GM23248 (cell line): ENCODE results near the gene DNAJC2. TPM values are rescaled to one million over a fixed set of nuclear protein-coding genes. Genes with fewer than 3 reads are reported as not detected.

ENCODE experiments used
- DNase-seq: peaks from one replicate; pipeline ENCODE4 v3.0.0-alpha.2; 2015
- H2AFZ ChIP-seq: fragments of 200-600 bp; sonication (generic); 2 replicates; pipeline ENCODE4 v1.6.1; 2016; ENCODE audit warnings: antibody characterized with exemption
- H3F3A ChIP-seq: fragments of 200-600 bp; sonication (generic); 2 replicates; pipeline ENCODE4 v1.6.1; 2016; ENCODE audit warnings: mild to moderate bottlenecking, antibody characterized with exemption, mixed run types; ENCODE audit not compliant: insufficient read depth
- H3K27ac ChIP-seq: fragments of 200-600 bp; sonication (generic); 2 replicates; pipeline ENCODE4 v1.5.1; 2016; ENCODE audit warnings: mild to moderate bottlenecking
- H3K27me3 ChIP-seq: fragments of 200-600 bp; sonication (generic); replicated peaks from 2 replicates; pipeline ENCODE4 v1.6.1; 2016; ENCODE audit warnings: mild to moderate bottlenecking; ENCODE audit not compliant: insufficient read depth
- H3K36me3 ChIP-seq: fragments of 200-600 bp; sonication (generic); 2 replicates; pipeline ENCODE4 v1.6.1; 2016; ENCODE audit warnings: low read depth, mild to moderate bottlenecking
- H3K4me1 ChIP-seq: fragments of 200-600 bp; sonication (generic); 2 replicates; pipeline ENCODE4 v1.6.1; 2016; ENCODE audit warnings: mild to moderate bottlenecking; ENCODE audit not compliant: insufficient read depth
- H3K4me2 ChIP-seq: fragments of 200-600 bp; sonication (generic); one replicate; pipeline ENCODE4 v1.6.1; 2016; ENCODE audit warnings: mild to moderate bottlenecking; ENCODE audit not compliant: unreplicated experiment
- H3K4me3 ChIP-seq: fragments of 200-600 bp; sonication (generic); 2 replicates; pipeline ENCODE4 v1.5.1; 2016; ENCODE audit warnings: mild to moderate bottlenecking
- H3K79me2 ChIP-seq: fragments of 200-600 bp; sonication (generic); 2 replicates; pipeline ENCODE4 v1.6.1; 2016; ENCODE audit warnings: mild to moderate bottlenecking; ENCODE audit not compliant: insufficient read depth
- H3K9ac ChIP-seq: fragments of 200-600 bp; sonication (generic); 2 replicates; pipeline ENCODE4 v1.6.1; 2016; ENCODE audit warnings: mild to moderate bottlenecking
- H3K9me2 ChIP-seq: fragments of 200-600 bp; sonication (generic); 2 replicates; pipeline ENCODE4 v1.6.1; 2016; ENCODE audit warnings: mixed run types, mild to moderate bottlenecking, moderate library complexity; ENCODE audit not compliant: insufficient read depth
- H3K9me3 ChIP-seq: fragments of 200-600 bp; sonication (generic); one replicate; pipeline ENCODE4 v1.6.1; 2017; ENCODE audit warnings: low read depth
- H4K20me1 ChIP-seq: fragments of 200-600 bp; sonication (generic); 2 replicates; pipeline ENCODE4 v1.6.0; 2016; ENCODE audit not compliant: insufficient read depth
- EZH2 ChIP-seq: fragments of 200-600 bp; sonication (generic); IDR thresholded peaks from 2 replicates; pipeline ENCODE4 v1.6.1; 2018; ENCODE audit warnings: antibody characterized with exemption, mild to moderate bottlenecking; ENCODE audit not compliant: insufficient read depth, poor library complexity, severe bottlenecking
- EZH2phosphoT487 ChIP-seq: fragments of 200-600 bp; sonication (generic); IDR thresholded peaks from 2 replicates; pipeline ENCODE4 v1.6.1; 2018; ENCODE audit warnings: antibody characterized with exemption, moderate library complexity, mild to moderate bottlenecking, low read depth; ENCODE audit not compliant: insufficient read depth
- WGBS, 2 experiments: methylation state at CpG; one replicate each; pipeline ENCODE4 v1.1.6; 2015 to 2017; ENCODE audit warnings: low lambda C conversion rate in 2 of 2, low coverage in 1 of 2; ENCODE audit errors: missing lambda C conversion rate in 2 of 2; 5-methylcytosine and 5-hydroxymethylcytosine counted together
- in situ Hi-C: fragments of 300-500 bp; cut with MboI; formaldehyde crosslinking; loops from 2 replicates; pipeline ENCODE4 v1.15.0; 2020
- polyA plus RNA-seq: library from polyadenylated mRNA; unstranded; fragments of >200 nt; fragmentation: Nextera tagmentation; extraction: Ambion mirVana; gene quantifications from 2 replicates; pipeline ENCODE4 v1.2.1, GENCODE V29; 2016
- total RNA-seq: library from RNA; depleted of rRNA; stranded (reverse); fragments of >200 nt; shearing (Covaris generic); gene quantifications from 2 replicates; pipeline ENCODE4 v1.2.3, GENCODE V29; 2014

Gene DNAJC2
- total and polyA plus RNA-seq, 2 experiments from 2014 or later: 19.3 to 36.6 TPM

DNA sequence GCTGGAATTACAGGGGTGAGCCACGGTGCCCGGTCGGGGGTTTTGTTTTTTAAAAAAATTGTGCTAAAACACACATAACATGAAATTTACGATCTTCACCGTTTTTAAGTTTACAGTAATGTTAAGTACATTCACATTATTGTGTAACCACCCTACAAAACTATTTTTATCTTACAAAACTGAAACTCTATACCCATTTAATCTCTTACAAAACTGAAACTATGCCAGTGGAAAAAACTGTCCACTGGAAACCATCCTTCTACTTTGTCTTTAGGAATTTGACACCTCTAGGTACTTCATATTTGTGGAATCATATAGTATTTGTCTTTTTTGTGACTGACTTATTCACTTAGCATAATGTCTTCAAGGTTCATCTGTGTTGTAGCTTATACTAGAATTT lies 1.8 kb upstream of the DNAJC2 start:
- Histone ChIP-seq H3K9me3 (no peaks in the 10 kb centered on the region), H3K9ac (no peak overlapping the region), H3K4me1 (peaks cover 46% of the 10 kb centered on the region), H4K20me1 (0 out of 2 replicates have a peak, but pooled peaks cover 6% of the 10 kb centered on the region), H3K4me3 (no peak overlapping the region), H3F3A (peaks cover 14% of the 10 kb centered on the region; the same call in 1 of the 2 replicates), H2AFZ (peak overlapping the region; percentile 99), H3K27ac (no peak overlapping the region; the same call in 1 of the 2 replicates), H3K9me2 (no peaks in the 10 kb centered on the region), H3K79me2 (peaks cover 97% of the 10 kb centered on the region), H3K4me2 (no peak overlapping the region), H3K36me3 (peaks cover 6% of the 10 kb centered on the region), H3K27me3 (no peaks in the 10 kb centered on the region)
- 91 to 98% methylated on average over 5 of the region's 5 CpGs for WGBS, 2 experiments
- TF ChIP-seq EZH2phosphoT487 (no peak), EZH2 (no peak)
- in situ Hi-C loops: no loop called here
- DNase-seq: no peak

- Histone ChIP-seq H3K4me2 (peak overlapping the region; percentile 88), H4K20me1 (no peaks in the 10 kb centered on the region), H3K4me1 (peaks cover 27% of the 10 kb centered on the region), H3K79me2 (peaks cover 97% of the 10 kb centered on the region), H3K27me3 (no peaks in the 10 kb centered on the region), H3K36me3 (peaks cover 28% of the 10 kb centered on the region), H3K4me3 (peak overlapping the region; percentile 98), H3F3A (peaks cover 14% of the 10 kb centered on the region; the same call in 1 of the 2 replicates), H3K9ac (peak overlapping the region; percentile 97), H3K9me2 (no peaks in the 10 kb centered on the region), H3K9me3 (no peaks in the 10 kb centered on the region), H3K27ac (peak overlapping the region; percentile 84), H2AFZ (peak overlapping the region; percentile 100)
- in situ Hi-C loops: no loop called here
- 1 to 2% methylated on average over 26 of the region's 26 CpGs for WGBS, 2 experiments
- TF ChIP-seq EZH2phosphoT487 (no peak), EZH2 (no peak)
- DNase-seq: peak; percentile 72
Observed at GRCh38 chr7:103343758-103344452, 662 bp downstream of the DNAJC2 start.

- Histone ChIP-seq H3K79me2 (peaks cover 97% of the 10 kb centered on the region), H2AFZ (peak overlapping the region; percentile 100), H3K27me3 (no peaks in the 10 kb centered on the region), H3K4me2 (peak overlapping the region; percentile 88), H3K9me3 (no peaks in the 10 kb centered on the region), H3K9ac (peak overlapping the region; percentile 97), H3K27ac (peak overlapping the region; percentile 84), H3K4me3 (peak overlapping the region; percentile 98), H3K4me1 (peaks cover 23% of the 10 kb centered on the region), H4K20me1 (no peaks in the 10 kb centered on the region), H3K36me3 (peaks cover 29% of the 10 kb centered on the region), H3F3A (peaks cover 14% of the 10 kb centered on the region; the same call in 1 of the 2 replicates), H3K9me2 (no peaks in the 10 kb centered on the region)
- in situ Hi-C loops: no loop called here
- DNase-seq: no peak
- TF ChIP-seq EZH2phosphoT487 (no peak), EZH2 (no peak)
Observed at GRCh38 chr7:103343332-103343731, 1.2 kb downstream of the DNAJC2 start.

DNA sequence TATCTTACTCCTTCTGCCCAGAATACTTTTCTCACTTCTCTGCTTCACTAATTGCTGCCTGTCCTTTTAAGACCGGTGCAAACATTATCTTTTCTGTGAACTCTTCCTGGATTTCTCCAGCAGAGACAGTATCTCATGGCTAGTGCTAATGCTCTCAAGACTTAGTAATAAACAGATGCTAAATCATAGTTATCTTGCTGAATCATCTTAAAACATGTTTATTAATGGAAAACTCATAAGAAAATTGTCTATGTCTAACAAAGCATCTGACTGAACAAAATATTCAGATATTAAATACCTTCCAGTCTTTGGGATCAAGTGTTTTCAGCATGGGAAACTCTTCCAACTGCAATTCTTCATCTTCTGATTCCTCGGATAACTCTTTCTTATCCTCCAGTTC lies 3.1 kb downstream of the DNAJC2 start:
- H3K9ac ChIP-seq: 0 out of 2 replicates have a peak overlapping the region, but pooled peaks have one; percentile 19
- no peak overlapping the region for H2AFZ ChIP-seq
- no peak overlapping the region for H3K4me3 ChIP-seq
- no peaks in the 10 kb centered on the region for H3K27me3 ChIP-seq
- H4K20me1 ChIP-seq: no peaks in the 10 kb centered on the region
- DNase-seq: no peak
- no peak overlapping the region for H3K27ac ChIP-seq
- H3K4me2 ChIP-seq: no peak overlapping the region
- H3F3A ChIP-seq: no peaks in the 10 kb centered on the region
- peaks cover 43% of the 10 kb centered on the region for H3K36me3 ChIP-seq
- in situ Hi-C loops: no loop called here
- H3K79me2 ChIP-seq: peaks cover 97% of the 10 kb centered on the region
- peaks cover 17% of the 10 kb centered on the region; the same call in 1 of the 2 replicates for H3K4me1 ChIP-seq
- WGBS, 2 experiments: 92 to 93% methylated on average over 2 of the region's 2 CpGs
- TF ChIP-seq EZH2: no peak
- no peak for TF ChIP-seq EZH2phosphoT487
- no peaks in the 10 kb centered on the region for H3K9me3 ChIP-seq
- no peaks in the 10 kb centered on the region for H3K9me2 ChIP-seq
